ENCODE results near the gene ASTN2. TPM values are rescaled to one million over a fixed set of nuclear protein-coding genes. Genes with fewer than 3 reads are reported as not detected.

ASTN2 gene
- total and polyA plus RNA-seq, 4 donors: 0.57 to 2.9 (median 1.4) TPM

- Histone ChIP-seq H3K4me1 (ENCODE audit: control insufficient read depth in 4 of 4, insufficient read depth in 4 of 4, low read length in 3 of 4) (no peaks in the 10 kb centered on the region), H3K9ac (ENCODE audit: low read depth in 1 of 2, low read length in 2 of 2) (no peak overlapping the region), H3K27me3 (ENCODE audit: control insufficient read depth in 4 of 4, insufficient read depth in 4 of 4, low read length in 3 of 4) (peaks cover 0 to 2% (median 0%) of the 10 kb centered on the region in 4 donors), H3K9me3 (ENCODE audit: control insufficient read depth in 4 of 4, low read length in 3 of 4) (no peaks in the 10 kb centered on the region), H3K36me3 (ENCODE audit: control insufficient read depth in 4 of 4, insufficient read depth in 3 of 4, low read depth in 1 of 4, low read length in 3 of 4) (no peaks in the 10 kb centered on the region), H3K4me3 (ENCODE audit: low read depth in 1 of 3, low read length in 3 of 3) (no peak overlapping the region), H3K27ac (ENCODE audit: low read depth in 1 of 2, low read length in 2 of 2) (no peak overlapping the region)
- 97% methylated on average over 2 of the region's 2 CpGs for WGBS
- DNase-seq (ENCODE audit: low spot score): no peak
- TF ChIP-seq NR2F2 (IDR thresholded peaks at IDR 0.05) (no peak), ATF3 (IDR thresholded peaks at IDR 0.05) (no peak), HNF4A (conservative IDR thresholded peaks at IDR 0.05) (no peak), YY1 (IDR thresholded peaks at IDR 0.05) (no peak), REST (IDR thresholded peaks at IDR 0.05) (no peak), FOXA1 (IDR thresholded peaks at IDR 0.05) (no peak), JUND (IDR thresholded peaks at IDR 0.05) (no peak), TAF1 (conservative IDR thresholded peaks at IDR 0.05) (no peak), CTCF (IDR thresholded peaks at IDR 0.05; ENCODE audit: low read depth, low read length, missing input control) (no peak), EGR1 (IDR thresholded peaks at IDR 0.05; ENCODE audit: low read depth in 2 of 2) (no peak), RAD21 (IDR thresholded peaks at IDR 0.05) (no peak), HNF4G (IDR thresholded peaks at IDR 0.05) (no peak), MAX (IDR thresholded peaks at IDR 0.05) (no peak), RXRA (IDR thresholded peaks at IDR 0.05) (no peak), FOXA2 (IDR thresholded peaks at IDR 0.05) (no peak), SP1 (IDR thresholded peaks at IDR 0.05) (no peak), ZBTB33 (IDR thresholded peaks at IDR 0.05) (no peak)
These were observed 16.0 kb upstream of the ASTN2 start for GRCh38 chr9:117430813-117431212.

All from liver (tissue), 9 donors.